T47D (cell line): ENCODE results near the gene SPSB4.
A peak's percentile ranks its signal among the peaks of the same experiment; 100 is the strongest.
"Not testable (repeated sequence)": the region's sequence is repeated elsewhere in the genome, so short reads cannot be mapped to it uniquely, and the experiment has no call there.

Source experiments
- DNase-seq, 2 experiments: peaks; one replicate each; pipeline versions ENCODE4 v3.0.0 to v3.0.0-alpha.2; 2011 to 2012; ENCODE audit warnings: low read depth in 1 of 2, low spot score in 1 of 2
- JUND ChIP-seq: IDR thresholded peaks from 2 replicates; pipeline ENCODE4 v1.6.1; 2012; ENCODE audit warnings: low read depth
- in situ Hi-C: cut with HindIII; loops from 2 replicates; pipeline ENCODE4 v1.10.0; 2016; ENCODE audit warnings: low sequenced_read_pairs, low pct_unique_long_range_greater_than_20kb

Gene SPSB4

GRCh38 chr3:141050576-141051442, at the start of gene SPSB4:
SPSB4 (plus strand) TSS chr3:141051347; CDS start chr3:141066105, 14,758 bp downstream.
- in situ Hi-C loops: no loop called here
- peak; percentile 63 to 72 for DNase-seq
- no peak for TF ChIP-seq JUND

GRCh38 chr3:141006344-141006743, 44.8 kb upstream of the SPSB4 start:
- no peak for TF ChIP-seq JUND
- DNase-seq: no peak
- in situ Hi-C loops: no loop called here

- no peak for DNase-seq
- no peak for TF ChIP-seq JUND
- in situ Hi-C loops: no loop called here
Measured at GRCh38 chr3:141009496-141009895, 41.7 kb upstream of the SPSB4 start.

- no peak for TF ChIP-seq JUND
- DNase-seq: peak; percentile 32 to 73
- in situ Hi-C loops: no loop called here
Measured at GRCh38 chr3:141011232-141011996, 39.7 kb upstream of the SPSB4 start.

GRCh38 chr3:141011997-141012262, 39.2 kb upstream of the SPSB4 start:
- in situ Hi-C loops: no loop called here
- no peak for TF ChIP-seq JUND
- no peak for DNase-seq

GRCh38 chr3:141012571-141012970, 38.6 kb upstream of the SPSB4 start:
- in situ Hi-C loops: no loop called here
- no peak for TF ChIP-seq JUND

GRCh38 chr3:141015481-141015880, 35.7 kb upstream of the SPSB4 start:
- in situ Hi-C loops: no loop called here
- DNase-seq: no peak
- TF ChIP-seq JUND: no peak

More at GRCh38 chr3:141012571-141012970, 38.6 kb upstream of the SPSB4 start:
- no peak for DNase-seq

GRCh38 chr3:141017366-141018322, 33.5 kb upstream of the SPSB4 start:
- DNase-seq, in situ Hi-C loops: not testable (repeated sequence)

GRCh38 chr3:141019244-141019643, 31.9 kb upstream of the SPSB4 start:
- in situ Hi-C loops: no loop called here
- TF ChIP-seq JUND: no peak
- DNase-seq: no peak

GRCh38 chr3:141020143-141020830, 30.9 kb upstream of the SPSB4 start:
- TF ChIP-seq JUND: no peak
- in situ Hi-C loops: no loop called here
- no peak for DNase-seq

GRCh38 chr3:141021261-141021660, 29.9 kb upstream of the SPSB4 start:
- DNase-seq: no peak
- TF ChIP-seq JUND: no peak
- in situ Hi-C loops: no loop called here

GRCh38 chr3:141030296-141030695, 20.9 kb upstream of the SPSB4 start:
- DNase-seq: no peak
- in situ Hi-C loops: no loop called here
- TF ChIP-seq JUND: no peak
